CD4-positive, alpha-beta T cell (primary cell): Measurements from ENCODE around the gene ABHD14A. TPM values are rescaled to one million over a fixed set of nuclear protein-coding genes. Genes with fewer than 3 reads are reported as not detected.

Experiments
- ATAC-seq: fragments of 200-7000 bp; cut with Tn5 transposase; one replicate; pipeline ENCODE4 v1.10.0; 2022; ENCODE audit warnings: mild to moderate bottlenecking; ENCODE audit not compliant: poor library complexity
- CTCF ChIA-PET: fragments of 350-600 bp; sonication (Branson Sonifier 250); formaldehyde crosslinking; loops from one replicate; lab custom pipeline; 2021; ENCODE audit warnings: antibody characterized with exemption, inconsistent platforms; lab: Charles Lee
- POLR2A ChIA-PET: fragments of 350-600 bp; sonication (Branson Sonifier 250); formaldehyde crosslinking; loops from one replicate; lab custom pipeline; 2021; ENCODE audit warnings: antibody characterized with exemption, inconsistent platforms; lab: Charles Lee
- DNase-seq, 14 experiments: peaks; one replicate each; pipeline ENCODE4 v3.0.0-alpha.2; 2013 to 2020; ENCODE audit warnings: mixed read lengths in 2 of 14
- H3K27ac ChIP-seq, 2 donors: one replicate each; pipeline versions ENCODE4 v1.5.1 to v1.7.0; 2013; ENCODE audit warnings: low read length in 2 of 2, low read depth in 1 of 2, mild to moderate bottlenecking in 1 of 2
- H3K27me3 ChIP-seq, 2 experiments: 1 replicate in 1 of 2; 2 replicates in 1 of 2; pipeline versions ENCODE4 v1.6.1 to v1.7.0; 2013; ENCODE audit warnings: low read length in 2 of 2, control low read depth in 1 of 2, mild to moderate bottlenecking in 1 of 2, moderate library complexity in 1 of 2; ENCODE audit not compliant: insufficient read depth in 2 of 2, control insufficient read depth in 1 of 2
- H3K36me3 ChIP-seq: one replicate; pipeline ENCODE4 v1.6.1; 2013; ENCODE audit warnings: low read length, control low read depth; ENCODE audit not compliant: insufficient read depth
- H3K4me1 ChIP-seq: one replicate; pipeline ENCODE4 v1.6.1; 2013; ENCODE audit warnings: low read length, control low read depth; ENCODE audit not compliant: insufficient read depth
- H3K4me3 ChIP-seq: one replicate; pipeline ENCODE4 v1.5.1; 2013; ENCODE audit warnings: mild to moderate bottlenecking, low read length, moderate library complexity
- H3K9me3 ChIP-seq, 2 experiments: 1 replicate in 1 of 2; 2 replicates in 1 of 2; pipeline versions ENCODE4 v1.6.1 to v1.7.0; 2013; ENCODE audit warnings: low read length in 2 of 2, mild to moderate bottlenecking in 2 of 2, control low read depth in 1 of 2, moderate library complexity in 1 of 2; ENCODE audit not compliant: control insufficient read depth in 1 of 2, insufficient read depth in 1 of 2
- H3K27ac Mint-ChIP-seq: one replicate; pipeline ENCODE4 v1.8.0; 2020; ENCODE audit warnings: mixed read lengths
- H3K27me3 Mint-ChIP-seq: one replicate; pipeline ENCODE4 v1.8.0; 2021; ENCODE audit warnings: mixed read lengths
- H3K36me3 Mint-ChIP-seq: one replicate; pipeline ENCODE4 v1.8.0; 2021; ENCODE audit warnings: low read depth, mixed read lengths
- H3K4me1 Mint-ChIP-seq: one replicate; pipeline ENCODE4 v1.8.0; 2021; ENCODE audit warnings: low read depth, mixed read lengths
- H3K4me3 Mint-ChIP-seq: one replicate; pipeline ENCODE4 v1.8.0; 2020; ENCODE audit warnings: mild to moderate bottlenecking, mixed read lengths
- H3K9me3 Mint-ChIP-seq: one replicate; pipeline ENCODE4 v1.8.0; 2020; ENCODE audit warnings: mixed read lengths
- intact Hi-C, 2 experiments: fragments of 100-400 bp; cut with DNase I in 1 of 2; cut with micrococcal nuclease in 1 of 2; formaldehyde crosslinking; loops; one replicate each; pipeline versions ENCODE4 v1.15.1 to v1.9.0; 2023 to 2025; cut with DNase I, micrococcal nuclease
- total RNA-seq, 174 experiments: library from RNA in 2 of 174; stranded (reverse) in 2 of 174; gene quantifications; one replicate each; pipeline ENCODE4 v1.2.3 and lab custom pipeline; 2021 to 2026
- TF ChIP-seq, protein P1 (sequence below): fragments of 200-600 bp; IDR thresholded peaks from one replicate; pipeline ENCODE4 v1.8.0; 2022; ENCODE audit warnings: antibody characterized with exemption, mild to moderate bottlenecking

ABHD14A gene
- total RNA-seq, 2 experiments from 2014 or later = 9.5 to 10.6 TPM

DNA sequence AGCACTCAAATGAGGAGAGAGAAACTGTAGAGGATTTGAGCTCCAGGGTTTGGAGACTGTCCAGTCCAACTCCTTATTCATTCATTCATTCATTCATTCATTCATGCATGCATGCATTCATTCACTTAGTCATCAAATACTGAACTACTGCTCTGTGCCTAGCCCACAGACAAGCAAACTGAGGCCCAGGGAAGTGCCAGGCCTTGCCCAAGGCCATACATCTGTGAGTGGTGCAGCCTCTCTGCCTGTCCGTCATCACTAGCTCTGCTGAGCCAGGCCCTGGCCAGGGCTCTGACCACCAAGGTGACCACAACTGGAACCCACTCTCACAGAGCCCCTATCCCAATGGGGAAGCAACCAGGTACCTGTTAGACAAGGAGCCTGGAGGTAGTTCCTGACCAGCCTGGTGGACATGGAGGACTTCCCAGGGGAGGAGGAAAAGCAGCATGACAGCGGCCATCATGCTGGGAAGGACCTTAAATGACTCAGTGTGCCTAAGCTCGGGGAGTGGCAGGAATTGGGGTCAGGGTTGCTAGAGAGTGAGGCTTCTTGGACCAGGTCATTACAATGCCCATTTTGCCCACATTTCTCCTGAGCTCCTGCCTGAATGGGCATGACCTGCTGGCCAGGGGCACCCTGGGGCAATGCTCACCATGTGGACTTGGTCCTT is 48.4 kb downstream of the ABHD14A start:
- Histone ChIP-seq H3K9me3 (no peaks in the 10 kb centered on the region), H3K36me3 (no peaks in the 10 kb centered on the region), H3K4me1 (peaks cover 4% of the 10 kb centered on the region), H3K27me3 (no peaks in the 10 kb centered on the region), H3K4me3 (no peak overlapping the region), H3K27ac (no peak overlapping the region)
- Mint-ChIP-seq H3K4me1 (no peaks in the 10 kb centered on the region), H3K36me3 (no peaks in the 10 kb centered on the region), H3K4me3 (no peak overlapping the region), H3K9me3 (no peaks in the 10 kb centered on the region), H3K27ac (no peak overlapping the region), H3K27me3 (no peaks in the 10 kb centered on the region)
- DNase-seq (no peak), ATAC-seq (no peak)
- TF ChIP-seq, protein P1, sequence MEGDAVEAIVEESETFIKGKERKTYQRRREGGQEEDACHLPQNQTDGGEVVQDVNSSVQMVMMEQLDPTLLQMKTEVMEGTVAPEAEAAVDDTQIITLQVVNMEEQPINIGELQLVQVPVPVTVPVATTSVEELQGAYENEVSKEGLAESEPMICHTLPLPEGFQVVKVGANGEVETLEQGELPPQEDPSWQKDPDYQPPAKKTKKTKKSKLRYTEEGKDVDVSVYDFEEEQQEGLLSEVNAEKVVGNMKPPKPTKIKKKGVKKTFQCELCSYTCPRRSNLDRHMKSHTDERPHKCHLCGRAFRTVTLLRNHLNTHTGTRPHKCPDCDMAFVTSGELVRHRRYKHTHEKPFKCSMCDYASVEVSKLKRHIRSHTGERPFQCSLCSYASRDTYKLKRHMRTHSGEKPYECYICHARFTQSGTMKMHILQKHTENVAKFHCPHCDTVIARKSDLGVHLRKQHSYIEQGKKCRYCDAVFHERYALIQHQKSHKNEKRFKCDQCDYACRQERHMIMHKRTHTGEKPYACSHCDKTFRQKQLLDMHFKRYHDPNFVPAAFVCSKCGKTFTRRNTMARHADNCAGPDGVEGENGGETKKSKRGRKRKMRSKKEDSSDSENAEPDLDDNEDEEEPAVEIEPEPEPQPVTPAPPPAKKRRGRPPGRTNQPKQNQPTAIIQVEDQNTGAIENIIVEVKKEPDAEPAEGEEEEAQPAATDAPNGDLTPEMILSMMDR = no peak
- CTCF ChIA-PET = no interaction called here
- POLR2A ChIA-PET = no interaction called here
- intact Hi-C loops = no loop called here

DNA sequence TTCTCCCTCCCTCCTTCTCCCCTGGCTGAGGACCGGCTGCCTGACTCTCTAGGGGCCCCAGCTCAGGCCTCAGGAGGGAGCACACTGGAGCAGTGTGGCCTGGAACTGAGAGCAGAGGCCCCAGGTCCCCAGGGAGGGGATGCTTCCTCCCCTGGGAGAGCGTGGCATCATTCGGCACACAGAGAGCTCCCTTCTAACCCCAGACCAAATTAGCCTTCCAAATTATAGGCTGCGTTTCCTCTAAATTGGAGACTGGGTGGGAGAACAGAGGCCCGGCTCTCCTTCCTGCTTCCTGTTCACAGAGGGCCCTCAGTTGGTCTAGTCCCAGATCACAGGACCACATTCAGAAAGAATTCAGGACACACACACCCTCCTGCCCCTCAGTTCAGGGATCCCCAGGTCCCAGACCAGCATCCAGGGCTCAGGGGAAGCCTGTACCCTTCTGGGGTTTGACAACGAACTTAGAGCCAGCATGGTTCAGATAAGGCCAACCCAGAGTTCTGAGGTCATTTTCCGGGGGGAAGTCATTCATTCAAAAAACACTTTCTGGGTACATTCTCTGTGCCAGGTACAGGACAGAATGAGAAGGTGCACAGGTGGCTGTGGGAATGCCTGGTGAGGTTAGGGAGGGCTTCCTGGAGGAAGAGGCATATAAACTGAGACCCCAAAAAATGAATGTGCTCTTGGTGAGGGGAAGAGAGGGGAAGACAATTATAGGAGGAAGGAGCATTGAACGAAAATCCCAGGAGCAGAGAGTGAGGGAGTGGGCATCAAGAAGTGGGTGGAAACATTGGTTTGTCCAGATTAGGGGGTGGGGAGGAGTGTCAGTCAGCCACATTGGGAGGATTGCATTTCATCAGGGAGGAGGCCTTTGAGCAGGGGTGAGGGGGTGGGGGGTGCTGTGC is 49.2 kb downstream of the ABHD14A start:
- H3K36me3 ChIP-seq = no peaks in the 10 kb centered on the region
- Mint-ChIP-seq H3K4me3 (no peak overlapping the region), H3K27ac (no peak overlapping the region), H3K36me3 (no peaks in the 10 kb centered on the region), H3K9me3 (no peaks in the 10 kb centered on the region), H3K27me3 (no peaks in the 10 kb centered on the region), H3K4me1 (no peaks in the 10 kb centered on the region)
- POLR2A ChIA-PET = no interaction called here
- H3K4me1 ChIP-seq = peaks cover 4% of the 10 kb centered on the region
- no peak overlapping the region for H3K27ac ChIP-seq
- TF ChIP-seq, protein P1 = no peak
- no peaks in the 10 kb centered on the region for H3K27me3 ChIP-seq
- intact Hi-C loops = no loop called here
- CTCF ChIA-PET = no interaction called here
- ATAC-seq = no peak
- no peak overlapping the region for H3K4me3 ChIP-seq
- no peak for DNase-seq
- H3K9me3 ChIP-seq = no peaks in the 10 kb centered on the region

DNA sequence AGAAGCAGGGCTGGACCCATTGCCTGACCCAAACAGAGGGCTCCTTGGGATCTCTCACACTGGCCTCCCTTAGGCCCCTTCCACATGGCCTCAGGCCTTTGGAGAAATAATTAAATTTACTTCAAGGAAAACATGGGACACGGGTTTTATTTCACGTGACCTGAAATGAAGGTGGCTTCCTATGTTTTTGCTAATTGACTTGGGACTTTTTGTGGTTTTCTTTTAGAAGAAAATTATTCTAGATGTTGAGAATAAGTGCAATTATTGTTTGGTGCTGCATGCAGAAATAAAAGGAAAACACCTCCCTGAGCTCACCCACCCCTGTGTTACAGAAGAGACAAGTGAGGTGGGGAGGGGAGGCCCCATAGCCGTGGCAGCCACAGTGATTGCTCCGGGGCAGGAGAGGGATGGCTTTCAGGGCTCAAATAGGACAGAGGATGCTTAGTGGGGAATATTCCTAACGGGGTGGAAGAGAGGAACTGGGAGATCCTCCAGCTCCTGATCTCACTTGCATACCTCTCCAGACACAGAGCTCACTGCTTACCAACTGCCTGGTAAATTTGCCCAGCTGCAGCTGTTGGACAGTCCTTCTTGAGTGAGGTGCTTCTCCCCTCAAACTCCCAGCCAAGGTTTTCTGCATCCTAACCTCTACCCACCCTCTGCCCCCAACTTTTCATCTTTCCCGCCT is 50.0 kb downstream of the ABHD14A start:
- intact Hi-C loops = no loop called here
- H3K9me3 Mint-ChIP-seq = no peaks in the 10 kb centered on the region
- H3K4me3 Mint-ChIP-seq = no peak overlapping the region
- POLR2A ChIA-PET = no interaction called here
- Histone ChIP-seq H3K27me3 (no peaks in the 10 kb centered on the region), H3K9me3 (no peaks in the 10 kb centered on the region), H3K36me3 (no peaks in the 10 kb centered on the region), H3K4me3 (no peak overlapping the region), H3K4me1 (peaks cover 4% of the 10 kb centered on the region), H3K27ac (no peak overlapping the region)
- ATAC-seq = no peak
- no peaks in the 10 kb centered on the region for H3K36me3 Mint-ChIP-seq
- no peak for DNase-seq
- no peaks in the 10 kb centered on the region for H3K27me3 Mint-ChIP-seq
- H3K27ac Mint-ChIP-seq = no peak overlapping the region
- CTCF ChIA-PET = no interaction called here
- H3K4me1 Mint-ChIP-seq = no peaks in the 10 kb centered on the region
- TF ChIP-seq, protein P1 = no peak
